OCI-LY1 (cell line): ENCODE results near the gene LRRN1.

Experiments used
- EZH2 ChIP-seq: fragments of 200-600 bp; sonication (generic), shearing (Covaris generic); IDR thresholded peaks from 2 replicates; pipeline ENCODE4 v1.8.0; 2017; ENCODE audit warnings: borderline replicate concordance, mixed run types, mild to moderate bottlenecking, antibody characterized with exemption, low read length, moderate library complexity, mixed read lengths
- TF ChIP-seq, protein P1 (sequence below): fragments of 200-600 bp; sonication (generic), shearing (Covaris generic); IDR thresholded peaks from 2 replicates; pipeline ENCODE4 v1.5.1; 2017; ENCODE audit warnings: mild to moderate bottlenecking, antibody characterized with exemption, low read length, moderate library complexity, mixed read lengths

DNA sequence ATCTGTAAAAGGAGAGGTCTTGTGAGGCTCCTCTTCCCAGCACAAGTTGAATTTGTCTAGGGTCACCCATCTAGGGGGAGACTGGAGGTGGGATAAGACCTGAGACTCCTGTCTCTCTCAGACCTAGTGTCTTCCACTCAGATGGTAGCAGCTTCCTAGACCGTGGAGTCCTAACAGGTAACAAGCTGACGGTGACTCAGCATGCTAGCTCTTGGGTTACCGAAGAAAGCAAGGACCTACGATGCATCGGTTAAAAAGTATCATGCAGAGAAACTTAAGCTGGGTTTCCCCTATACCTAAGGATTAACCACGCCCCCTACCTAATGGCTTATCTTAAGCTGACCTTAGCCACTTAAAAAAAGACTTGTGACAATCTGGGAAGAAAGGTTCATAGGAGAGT, 7.6 kb downstream of the LRRN1 start:
- no peak for TF ChIP-seq EZH2
- TF ChIP-seq, protein P1, sequence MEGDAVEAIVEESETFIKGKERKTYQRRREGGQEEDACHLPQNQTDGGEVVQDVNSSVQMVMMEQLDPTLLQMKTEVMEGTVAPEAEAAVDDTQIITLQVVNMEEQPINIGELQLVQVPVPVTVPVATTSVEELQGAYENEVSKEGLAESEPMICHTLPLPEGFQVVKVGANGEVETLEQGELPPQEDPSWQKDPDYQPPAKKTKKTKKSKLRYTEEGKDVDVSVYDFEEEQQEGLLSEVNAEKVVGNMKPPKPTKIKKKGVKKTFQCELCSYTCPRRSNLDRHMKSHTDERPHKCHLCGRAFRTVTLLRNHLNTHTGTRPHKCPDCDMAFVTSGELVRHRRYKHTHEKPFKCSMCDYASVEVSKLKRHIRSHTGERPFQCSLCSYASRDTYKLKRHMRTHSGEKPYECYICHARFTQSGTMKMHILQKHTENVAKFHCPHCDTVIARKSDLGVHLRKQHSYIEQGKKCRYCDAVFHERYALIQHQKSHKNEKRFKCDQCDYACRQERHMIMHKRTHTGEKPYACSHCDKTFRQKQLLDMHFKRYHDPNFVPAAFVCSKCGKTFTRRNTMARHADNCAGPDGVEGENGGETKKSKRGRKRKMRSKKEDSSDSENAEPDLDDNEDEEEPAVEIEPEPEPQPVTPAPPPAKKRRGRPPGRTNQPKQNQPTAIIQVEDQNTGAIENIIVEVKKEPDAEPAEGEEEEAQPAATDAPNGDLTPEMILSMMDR = no peak
